HepG2 (cell line): Measurements from ENCODE around the gene RPL18. TPM values are rescaled to one million over a fixed set of nuclear protein-coding genes. Genes with fewer than 3 reads are reported as not detected.

Experiments
- ARID2 ChIP-seq: sonication (generic); formaldehyde crosslinking; IDR thresholded peaks from 2 replicates; pipeline ENCODE4 v1.8.1; 2022; ENCODE audit warnings: mild to moderate bottlenecking, missing genetic modification reagents, borderline replicate concordance
- ARNT ChIP-seq: fragments of 450-650 bp; IDR thresholded peaks from 2 replicates; pipeline ENCODE4 v1.6.1; 2017
- DR1 ChIP-seq: sonication (generic); formaldehyde crosslinking; IDR thresholded peaks from 2 replicates; pipeline ENCODE4 v1.8.0; 2021; ENCODE audit warnings: mild to moderate bottlenecking, missing genetic modification reagents, inconsistent platforms
- EED ChIP-seq: sonication (generic); formaldehyde crosslinking; IDR thresholded peaks from 2 replicates; pipeline ENCODE4 v1.5.0; 2020; ENCODE audit warnings: mild to moderate bottlenecking, missing genetic modification reagents
- FOXA3 ChIP-seq: IDR thresholded peaks from 2 replicates; pipeline ENCODE4 v1.6.1; 2016; ENCODE audit warnings: missing genetic modification reagents, missing compliant biosample characterization
- FOXK1 ChIP-seq: sonication (generic); formaldehyde crosslinking; IDR thresholded peaks from 2 replicates; pipeline ENCODE4 v1.4.0; 2020; ENCODE audit warnings: low read depth, missing genetic modification reagents, borderline replicate concordance
- FOXM1 ChIP-seq: sonication (generic); formaldehyde crosslinking; IDR thresholded peaks from 2 replicates; pipeline ENCODE4 v1.5.0; 2020; ENCODE audit warnings: missing genetic modification reagents
- GABPB1 ChIP-seq: IDR thresholded peaks from 2 replicates; pipeline ENCODE4 v1.6.1; 2016; ENCODE audit warnings: mild to moderate bottlenecking, missing genetic modification reagents, moderate library complexity, missing compliant biosample characterization
- HOXA3 ChIP-seq: sonication (generic); formaldehyde crosslinking; IDR thresholded peaks from 2 replicates; pipeline ENCODE4 v1.5.0; 2020; ENCODE audit warnings: missing genetic modification reagents
- HOXA5 ChIP-seq: sonication (generic); formaldehyde crosslinking; IDR thresholded peaks from 2 replicates; pipeline ENCODE4 v1.4.0; 2020; ENCODE audit warnings: missing genetic modification reagents
- KDM2A ChIP-seq: sonication (generic); formaldehyde crosslinking; IDR thresholded peaks from 2 replicates; pipeline ENCODE4 v1.4.0; 2020; ENCODE audit warnings: low read depth, missing genetic modification reagents, borderline replicate concordance
- RFXANK ChIP-seq: IDR thresholded peaks from 2 replicates; pipeline ENCODE4 v1.6.1; 2016
- RNF2 ChIP-seq: fragments of 450-650 bp; conservative IDR thresholded peaks from 2 replicates; pipeline ENCODE4 v1.6.1; 2016; ENCODE audit warnings: low read depth
- RORA ChIP-seq: sonication (generic); formaldehyde crosslinking; IDR thresholded peaks from 2 replicates; pipeline ENCODE4 v1.5.0; 2020; ENCODE audit warnings: mild to moderate bottlenecking, missing genetic modification reagents, moderate library complexity
- RXRB ChIP-seq: IDR thresholded peaks from 2 replicates; pipeline ENCODE4 v1.6.1; 2016; ENCODE audit warnings: borderline replicate concordance, missing genetic modification reagents, missing compliant biosample characterization
- SP5 ChIP-seq: IDR thresholded peaks from 2 replicates; pipeline ENCODE4 v1.6.1; 2016; ENCODE audit warnings: low read depth, borderline replicate concordance
- TRIM24 ChIP-seq: sonication (generic); formaldehyde crosslinking; IDR thresholded peaks from 2 replicates; pipeline ENCODE4 v1.8.0; 2022; ENCODE audit warnings: mild to moderate bottlenecking, missing genetic modification reagents
- YEATS4 ChIP-seq: sonication (generic); formaldehyde crosslinking; IDR thresholded peaks from 2 replicates; pipeline ENCODE4 v1.4.0; 2020; ENCODE audit warnings: missing genetic modification reagents, borderline replicate concordance
- ZFYVE20 ChIP-seq: sonication (generic); formaldehyde crosslinking; IDR thresholded peaks from 2 replicates; pipeline ENCODE4 v1.8.0; 2023; ENCODE audit warnings: low read depth, mild to moderate bottlenecking, moderate library complexity, missing genetic modification reagents, borderline replicate concordance
- ZNF431 ChIP-seq: sonication (generic); formaldehyde crosslinking; IDR thresholded peaks from 2 replicates; pipeline ENCODE4 v1.9.0; 2022; ENCODE audit warnings: missing genetic modification reagents, low read depth, mild to moderate bottlenecking, borderline replicate concordance
- ZNF496 ChIP-seq: sonication (generic); formaldehyde crosslinking; IDR thresholded peaks from 2 replicates; pipeline ENCODE4 v1.8.1; 2023; ENCODE audit warnings: mild to moderate bottlenecking, moderate library complexity, missing genetic modification reagents; ENCODE audit not compliant: insufficient replicate concordance
- ZNF557 ChIP-seq: sonication (generic); formaldehyde crosslinking; IDR thresholded peaks from 2 replicates; pipeline ENCODE4 v1.4.0; 2020; ENCODE audit warnings: missing genetic modification reagents
- ZNF660 ChIP-seq: sonication (generic); formaldehyde crosslinking; IDR thresholded peaks from 2 replicates; pipeline ENCODE4 v1.5.1; 2020; ENCODE audit warnings: mild to moderate bottlenecking, low read depth, missing genetic modification reagents, borderline replicate concordance
- ZNF788 ChIP-seq: sonication (generic); formaldehyde crosslinking; IDR thresholded peaks from 2 replicates; pipeline ENCODE4 v1.5.0; 2020; ENCODE audit warnings: mild to moderate bottlenecking, missing genetic modification reagents, borderline replicate concordance
- ZNF839 ChIP-seq: sonication (generic); formaldehyde crosslinking; IDR thresholded peaks from 2 replicates; pipeline ENCODE4 v1.4.0; 2020; ENCODE audit warnings: missing genetic modification reagents, mild to moderate bottlenecking, borderline replicate concordance
- ZNF841 ChIP-seq: sonication (generic); formaldehyde crosslinking; IDR thresholded peaks from 2 replicates; pipeline ENCODE4 v1.8.1; 2023; ENCODE audit warnings: missing genetic modification reagents, borderline replicate concordance
- polyA plus RNA-seq, 8 experiments: library from polyadenylated mRNA; depleted of rRNA in 3 of 8; stranded (reverse) in 7 of 8; unstranded in 1 of 8; fragments of >200 nt; fragmentation: Illumina TruSeq in 4 of 8; extraction: Trizol in 4 of 8; gene quantifications; 2 replicates each; pipeline versions ENCODE4 v1.2.1 to v1.2.3, GENCODE V29; 2011 to 2016; ENCODE audit warnings: low read depth in 4 of 8, missing spikeins in 1 of 8, mixed read lengths in 1 of 8; ENCODE audit not compliant: insufficient read depth in 1 of 8
- total RNA-seq, 5 experiments: library from RNA; depleted of rRNA; stranded (reverse); fragments of >200 nt; fragmentation: Illumina TruSeq; extraction: Trizol; gene quantifications; 2 replicates each; pipeline ENCODE4 v1.2.3, GENCODE V29; 2016; ENCODE audit warnings: low read depth in 1 of 5
- TF ChIP-seq, protein P1 (sequence below): sonication (generic); formaldehyde crosslinking; IDR thresholded peaks from 2 replicates; pipeline ENCODE4 v1.8.0; 2023; ENCODE audit warnings: mild to moderate bottlenecking, missing genetic modification reagents
- TF ChIP-seq, protein P2 (sequence below), 2 experiments: IDR thresholded peaks; 2 replicates each; pipeline ENCODE4 v1.6.1; 2011 to 2012; ENCODE audit warnings: low read length in 2 of 2, borderline replicate concordance in 1 of 2, low read depth in 1 of 2, mild to moderate bottlenecking in 1 of 2, moderate library complexity in 1 of 2

RPL18 gene
- total and polyA plus RNA-seq, 2 of the 13 experiments (the other 11 are each of a cell fraction or from before 2014, with no cell fraction given), result 1,485 to 1,639 TPM

DNA sequence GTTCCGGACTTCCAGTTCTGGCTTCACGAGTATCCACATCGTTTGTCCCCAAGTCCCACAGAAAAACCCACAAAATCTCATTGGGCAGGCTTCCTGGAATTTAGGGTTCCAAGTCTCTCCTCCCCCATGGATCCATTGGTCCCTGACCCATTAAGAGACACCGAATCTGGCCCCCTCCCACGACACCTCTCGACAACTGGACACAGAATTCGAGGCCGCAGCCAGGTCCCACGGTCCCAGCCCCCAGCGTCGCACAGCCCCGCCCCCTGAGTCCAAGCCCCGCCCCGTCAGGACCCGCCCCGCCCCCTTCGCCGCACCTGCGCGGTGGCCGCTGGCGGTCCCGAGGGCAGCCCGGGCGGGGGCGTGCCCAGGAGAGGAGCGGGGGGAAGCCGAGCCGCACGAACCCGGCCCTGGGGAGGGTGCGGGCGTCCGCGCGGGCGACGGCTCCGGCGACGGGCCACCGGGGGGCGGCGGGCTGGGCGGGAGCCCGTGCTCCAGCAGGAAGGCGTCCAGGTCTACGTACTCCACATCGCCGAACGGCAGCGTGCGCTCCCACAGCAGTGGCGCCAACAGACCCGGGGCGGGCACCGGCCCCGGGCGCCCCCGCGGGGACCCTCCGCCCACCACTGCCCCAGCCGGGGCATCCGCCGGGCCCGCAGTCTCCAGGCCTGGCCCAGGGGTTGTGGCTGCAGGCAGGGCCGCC, 16.4 kb upstream of the RPL18 start (continued):
- TF ChIP-seq ZNF431 (CRISPR knock-in tag) (no peak), ARID2 (no peak), HOXA3 (CRISPR knock-in tag) (no peak; the same call in 1 of the 2 replicates), YEATS4 (no peak), ZFYVE20 (no peak), ZNF557 (CRISPR knock-in tag) (no peak), RNF2 (no peak), DR1 (no peak), GABPB1 (CRISPR knock-in tag) (0 out of 2 replicates have a peak, but pooled peaks have one; percentile 20), EED (CRISPR knock-in tag) (no peak), ZNF496 (CRISPR knock-in tag) (no peak), FOXM1 (CRISPR knock-in tag) (no peak), TRIM24 (CRISPR knock-in tag) (no peak), RORA (CRISPR knock-in tag) (no peak), ZNF660 (CRISPR knock-in tag) (no peak), ZNF841 (CRISPR knock-in tag) (no peak), ZNF788 (no peak), RFXANK (CRISPR knock-in tag) (no peak), HOXA5 (CRISPR knock-in tag) (0 out of 2 replicates have a peak, but pooled peaks have one; percentile 11), KDM2A (no peak), ZNF839 (CRISPR knock-in tag) (no peak), FOXK1 (CRISPR knock-in tag) (no peak), FOXA3 (CRISPR knock-in tag) (peak; percentile 6; the same call in 1 of the 2 replicates), ARNT (no peak), SP5 (CRISPR knock-in tag) (0 out of 2 replicates have a peak, but pooled peaks have one; percentile 11), RXRB (CRISPR knock-in tag) (peak; percentile 32; the same call in 1 of the 2 replicates)
- TF ChIP-seq, protein P1, sequence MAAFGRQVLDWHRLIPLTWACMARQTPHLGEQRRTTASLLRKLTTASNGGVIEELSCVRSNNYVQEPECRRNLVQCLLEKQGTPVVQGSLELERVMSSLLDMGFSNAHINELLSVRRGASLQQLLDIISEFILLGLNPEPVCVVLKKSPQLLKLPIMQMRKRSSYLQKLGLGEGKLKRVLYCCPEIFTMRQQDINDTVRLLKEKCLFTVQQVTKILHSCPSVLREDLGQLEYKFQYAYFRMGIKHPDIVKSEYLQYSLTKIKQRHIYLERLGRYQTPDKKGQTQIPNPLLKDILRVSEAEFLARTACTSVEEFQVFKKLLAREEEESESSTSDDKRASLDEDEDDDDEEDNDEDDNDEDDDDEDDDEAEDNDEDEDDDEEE (CRISPR knock-in tag), result 0 out of 2 replicates have a peak, but pooled peaks have one; percentile 59
- TF ChIP-seq, protein P2, sequence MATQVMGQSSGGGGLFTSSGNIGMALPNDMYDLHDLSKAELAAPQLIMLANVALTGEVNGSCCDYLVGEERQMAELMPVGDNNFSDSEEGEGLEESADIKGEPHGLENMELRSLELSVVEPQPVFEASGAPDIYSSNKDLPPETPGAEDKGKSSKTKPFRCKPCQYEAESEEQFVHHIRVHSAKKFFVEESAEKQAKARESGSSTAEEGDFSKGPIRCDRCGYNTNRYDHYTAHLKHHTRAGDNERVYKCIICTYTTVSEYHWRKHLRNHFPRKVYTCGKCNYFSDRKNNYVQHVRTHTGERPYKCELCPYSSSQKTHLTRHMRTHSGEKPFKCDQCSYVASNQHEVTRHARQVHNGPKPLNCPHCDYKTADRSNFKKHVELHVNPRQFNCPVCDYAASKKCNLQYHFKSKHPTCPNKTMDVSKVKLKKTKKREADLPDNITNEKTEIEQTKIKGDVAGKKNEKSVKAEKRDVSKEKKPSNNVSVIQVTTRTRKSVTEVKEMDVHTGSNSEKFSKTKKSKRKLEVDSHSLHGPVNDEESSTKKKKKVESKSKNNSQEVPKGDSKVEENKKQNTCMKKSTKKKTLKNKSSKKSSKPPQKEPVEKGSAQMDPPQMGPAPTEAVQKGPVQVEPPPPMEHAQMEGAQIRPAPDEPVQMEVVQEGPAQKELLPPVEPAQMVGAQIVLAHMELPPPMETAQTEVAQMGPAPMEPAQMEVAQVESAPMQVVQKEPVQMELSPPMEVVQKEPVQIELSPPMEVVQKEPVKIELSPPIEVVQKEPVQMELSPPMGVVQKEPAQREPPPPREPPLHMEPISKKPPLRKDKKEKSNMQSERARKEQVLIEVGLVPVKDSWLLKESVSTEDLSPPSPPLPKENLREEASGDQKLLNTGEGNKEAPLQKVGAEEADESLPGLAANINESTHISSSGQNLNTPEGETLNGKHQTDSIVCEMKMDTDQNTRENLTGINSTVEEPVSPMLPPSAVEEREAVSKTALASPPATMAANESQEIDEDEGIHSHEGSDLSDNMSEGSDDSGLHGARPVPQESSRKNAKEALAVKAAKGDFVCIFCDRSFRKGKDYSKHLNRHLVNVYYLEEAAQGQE (IDR thresholded peaks at IDR 0.05; ENCODE audit: borderline replicate concordance in 1 of 2, low read depth in 1 of 2, low read length in 2 of 2), result peak in 1 of 2 experiments; percentile 50; a peak in 1 of 4 replicates
